HEK293 (cell line): ENCODE measurements around the gene EFCAB8.

Experiments used
- HOXA7 ChIP-seq: sonication (generic); formaldehyde crosslinking; IDR thresholded peaks from 2 replicates; pipeline ENCODE4 v1.8.1; 2022; ENCODE audit warnings: missing genetic modification reagents, borderline replicate concordance
- KLF9 ChIP-seq: fragments of 450-650 bp; formaldehyde crosslinking; IDR thresholded peaks from 2 replicates; pipeline ENCODE4 v1.5.1; 2016; ENCODE audit warnings: missing biosample characterization, missing genetic modification characterization, low read depth
- MYNN ChIP-seq: fragments of 450-650 bp; formaldehyde crosslinking; IDR thresholded peaks from 2 replicates; pipeline ENCODE4 v1.5.1; 2016; ENCODE audit warnings: missing biosample characterization, missing genetic modification characterization, borderline replicate concordance
- ZFP41 ChIP-seq: fragments of 450-650 bp; formaldehyde crosslinking; IDR thresholded peaks from 2 replicates; pipeline ENCODE4 v1.5.1; 2016; ENCODE audit warnings: missing biosample characterization, missing genetic modification characterization, borderline replicate concordance
- ZNF184 ChIP-seq: fragments of 450-650 bp; IDR thresholded peaks from 2 replicates; pipeline ENCODE4 v1.5.1; 2018; ENCODE audit warnings: missing biosample characterization, mild to moderate bottlenecking, missing genetic modification characterization
- ZNF202 ChIP-seq: fragments of 450-650 bp; formaldehyde crosslinking; IDR thresholded peaks from 2 replicates; pipeline ENCODE4 v1.5.1; 2016; ENCODE audit warnings: missing biosample characterization, missing genetic modification characterization, borderline replicate concordance
- ZNF510 ChIP-seq: fragments of 450-650 bp; formaldehyde crosslinking; IDR thresholded peaks from 2 replicates; pipeline ENCODE4 v1.5.1; 2018; ENCODE audit warnings: mild to moderate bottlenecking, missing genetic modification characterization, missing biosample characterization; ENCODE audit not compliant: insufficient replicate concordance
- TF ChIP-seq, protein P1 (sequence below): fragments of 450-650 bp; formaldehyde crosslinking; IDR thresholded peaks from 2 replicates; pipeline ENCODE4 v1.5.1; 2016; ENCODE audit warnings: missing biosample characterization, missing genetic modification characterization
- TF ChIP-seq, protein P2 (sequence below): fragments of 450-650 bp; formaldehyde crosslinking; IDR thresholded peaks from 2 replicates; pipeline ENCODE4 v1.5.1; 2016; ENCODE audit warnings: missing biosample characterization, missing genetic modification characterization
- TF ChIP-seq, protein P3 (sequence below): fragments of 450-650 bp; formaldehyde crosslinking; IDR thresholded peaks from 2 replicates; pipeline ENCODE4 v1.5.1; 2016; ENCODE audit warnings: missing biosample characterization, missing genetic modification characterization

DNA sequence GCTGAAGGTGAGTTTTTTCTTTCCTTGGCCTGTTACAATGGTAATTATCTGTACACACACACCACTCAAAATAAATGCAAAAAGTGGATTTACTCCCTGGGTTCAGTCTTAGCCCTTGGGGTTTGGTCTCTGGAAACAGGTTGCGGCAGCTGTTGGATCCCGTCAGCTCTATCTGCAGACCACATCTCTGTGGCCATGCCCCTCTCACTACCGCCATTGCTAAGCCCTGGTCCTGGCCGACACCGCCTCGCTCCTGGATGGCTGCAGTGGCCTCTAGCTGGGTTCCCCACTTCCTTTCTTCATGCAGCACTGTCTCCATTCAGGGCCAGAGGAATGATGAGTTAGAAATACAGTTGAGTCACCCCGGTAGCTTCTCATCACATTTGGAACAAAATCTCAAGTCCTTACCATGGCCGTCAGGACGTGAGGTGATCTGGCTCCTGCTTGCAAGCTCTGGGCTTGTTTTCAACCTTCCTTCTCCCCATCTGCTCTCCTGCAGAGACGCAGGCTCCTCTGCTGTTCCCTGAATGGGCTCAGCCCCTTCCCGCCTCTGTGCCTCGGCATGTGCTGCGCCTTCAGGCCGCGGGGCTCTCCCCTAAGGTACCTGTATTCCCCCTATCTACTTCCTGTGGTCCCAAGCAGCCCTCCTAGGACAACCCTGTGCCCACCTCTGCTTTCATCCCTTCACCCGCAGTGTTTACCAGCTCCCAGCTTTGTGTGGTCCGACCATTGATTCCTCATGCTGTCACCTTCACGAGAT, 38.0 kb downstream of the EFCAB8 start:
- no peak for TF ChIP-seq ZNF184 (tag by site-specific recombination)
- TF ChIP-seq, protein P1, sequence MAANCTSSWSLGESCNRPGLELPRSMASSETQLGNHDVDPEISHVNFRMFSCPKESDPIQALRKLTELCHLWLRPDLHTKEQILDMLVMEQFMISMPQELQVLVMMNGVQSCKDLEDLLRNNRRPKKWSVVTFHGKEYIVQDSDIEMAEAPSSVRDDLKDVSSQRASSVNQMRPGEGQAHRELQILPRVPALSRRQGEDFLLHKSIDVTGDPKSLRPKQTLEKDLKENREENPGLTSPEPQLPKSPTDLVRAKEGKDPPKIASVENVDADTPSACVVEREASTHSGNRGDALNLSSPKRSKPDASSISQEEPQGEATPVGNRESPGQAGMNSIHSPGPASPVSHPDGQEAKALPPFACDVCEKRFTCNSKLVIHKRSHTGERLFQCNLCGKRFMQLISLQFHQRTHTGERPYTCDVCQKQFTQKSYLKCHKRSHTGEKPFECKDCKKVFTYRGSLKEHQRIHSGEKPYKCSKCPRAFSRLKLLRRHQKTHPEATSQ (tag by site-specific recombination) = no peak
- TF ChIP-seq ZFP41 (tag by site-specific recombination) = no peak
- TF ChIP-seq, protein P2, sequence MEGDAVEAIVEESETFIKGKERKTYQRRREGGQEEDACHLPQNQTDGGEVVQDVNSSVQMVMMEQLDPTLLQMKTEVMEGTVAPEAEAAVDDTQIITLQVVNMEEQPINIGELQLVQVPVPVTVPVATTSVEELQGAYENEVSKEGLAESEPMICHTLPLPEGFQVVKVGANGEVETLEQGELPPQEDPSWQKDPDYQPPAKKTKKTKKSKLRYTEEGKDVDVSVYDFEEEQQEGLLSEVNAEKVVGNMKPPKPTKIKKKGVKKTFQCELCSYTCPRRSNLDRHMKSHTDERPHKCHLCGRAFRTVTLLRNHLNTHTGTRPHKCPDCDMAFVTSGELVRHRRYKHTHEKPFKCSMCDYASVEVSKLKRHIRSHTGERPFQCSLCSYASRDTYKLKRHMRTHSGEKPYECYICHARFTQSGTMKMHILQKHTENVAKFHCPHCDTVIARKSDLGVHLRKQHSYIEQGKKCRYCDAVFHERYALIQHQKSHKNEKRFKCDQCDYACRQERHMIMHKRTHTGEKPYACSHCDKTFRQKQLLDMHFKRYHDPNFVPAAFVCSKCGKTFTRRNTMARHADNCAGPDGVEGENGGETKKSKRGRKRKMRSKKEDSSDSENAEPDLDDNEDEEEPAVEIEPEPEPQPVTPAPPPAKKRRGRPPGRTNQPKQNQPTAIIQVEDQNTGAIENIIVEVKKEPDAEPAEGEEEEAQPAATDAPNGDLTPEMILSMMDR (tag by site-specific recombination) = no peak
- no peak for TF ChIP-seq KLF9 (tag by site-specific recombination)
- TF ChIP-seq MYNN (tag by site-specific recombination) = no peak
- no peak for TF ChIP-seq HOXA7 (CRISPR knock-in tag)
- no peak for TF ChIP-seq ZNF510 (tag by site-specific recombination)
- TF ChIP-seq ZNF202 = no peak
- TF ChIP-seq, protein P3, sequence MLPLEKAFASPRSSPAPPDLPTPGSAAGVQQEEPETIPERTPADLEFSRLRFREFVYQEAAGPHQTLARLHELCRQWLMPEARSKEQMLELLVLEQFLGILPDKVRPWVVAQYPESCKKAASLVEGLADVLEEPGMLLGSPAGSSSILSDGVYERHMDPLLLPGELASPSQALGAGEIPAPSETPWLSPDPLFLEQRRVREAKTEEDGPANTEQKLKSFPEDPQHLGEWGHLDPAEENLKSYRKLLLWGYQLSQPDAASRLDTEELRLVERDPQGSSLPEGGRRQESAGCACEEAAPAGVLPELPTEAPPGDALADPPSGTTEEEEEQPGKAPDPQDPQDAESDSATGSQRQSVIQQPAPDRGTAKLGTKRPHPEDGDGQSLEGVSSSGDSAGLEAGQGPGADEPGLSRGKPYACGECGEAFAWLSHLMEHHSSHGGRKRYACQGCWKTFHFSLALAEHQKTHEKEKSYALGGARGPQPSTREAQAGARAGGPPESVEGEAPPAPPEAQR (tag by site-specific recombination) = no peak
